Non-pigmented ciliary epithelial cell (primary cell): ENCODE data around the gene RANBP1.

Source experiments
- DNase-seq: peaks from one replicate; pipeline ENCODE4 v3.0.0-alpha.2; 2010; ENCODE audit warnings: low read depth

The RANBP1 gene

GRCh38 chr22:20138417-20138738 lies 22.5 kb downstream of the RANBP1 start:
- no peak for DNase-seq

DNA sequence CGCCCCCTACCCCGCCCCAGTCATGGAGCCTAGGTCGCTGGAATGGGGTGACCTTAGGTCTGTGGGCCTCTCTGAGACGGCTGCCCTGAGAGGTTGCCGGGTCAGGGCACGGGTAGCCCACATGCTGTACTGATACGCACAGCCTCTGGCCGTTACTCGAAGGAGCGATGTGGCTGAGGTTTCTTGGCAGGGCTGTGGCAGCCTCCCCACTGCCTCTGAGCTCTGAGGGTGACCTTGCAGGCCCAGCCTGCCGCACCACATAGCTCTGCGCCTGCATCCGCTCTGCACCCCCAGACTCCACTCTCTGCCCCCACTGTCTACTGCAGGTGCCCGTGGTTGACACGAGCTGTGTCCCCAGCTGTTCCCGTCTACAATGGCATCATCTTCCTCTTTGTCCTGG lies 23.0 kb downstream of the RANBP1 start:
- DNase-seq: no peak

DNA sequence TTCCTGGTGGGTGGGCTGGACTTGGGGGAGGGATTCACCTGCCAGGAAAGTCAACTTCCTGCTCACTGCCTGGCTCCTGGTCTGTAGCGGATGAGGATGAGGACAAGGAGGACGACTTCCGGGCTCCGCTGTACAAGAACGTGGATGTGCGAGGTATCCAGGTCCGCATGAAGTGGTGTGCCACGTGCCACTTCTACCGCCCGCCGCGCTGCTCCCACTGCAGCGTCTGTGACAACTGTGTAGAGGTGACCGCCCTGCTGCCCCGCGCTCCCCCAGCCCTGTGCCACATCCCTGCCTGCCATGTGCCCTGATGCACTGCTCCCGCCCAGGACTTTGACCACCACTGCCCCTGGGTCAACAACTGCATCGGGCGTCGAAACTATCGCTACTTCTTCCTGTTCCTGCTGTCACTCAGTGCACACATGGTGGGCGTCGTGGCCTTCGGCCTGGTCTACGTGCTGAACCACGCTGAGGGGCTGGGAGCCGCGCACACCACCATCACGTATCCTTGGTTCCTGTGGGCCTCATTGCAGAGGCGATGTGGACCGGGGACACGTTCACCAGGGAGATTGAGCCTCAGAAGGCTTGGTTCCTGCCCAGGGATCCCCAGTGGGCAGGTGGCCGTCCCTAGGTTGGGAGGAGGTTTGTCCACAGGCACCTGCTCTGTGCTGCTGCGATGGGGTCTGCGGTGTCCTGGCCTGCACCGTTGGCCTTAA lies 23.6 kb downstream of the RANBP1 start:
- no peak for DNase-seq

GRCh38 chr22:20140107-20140445 lies 24.2 kb downstream of the RANBP1 start:
- no peak for DNase-seq

DNA sequence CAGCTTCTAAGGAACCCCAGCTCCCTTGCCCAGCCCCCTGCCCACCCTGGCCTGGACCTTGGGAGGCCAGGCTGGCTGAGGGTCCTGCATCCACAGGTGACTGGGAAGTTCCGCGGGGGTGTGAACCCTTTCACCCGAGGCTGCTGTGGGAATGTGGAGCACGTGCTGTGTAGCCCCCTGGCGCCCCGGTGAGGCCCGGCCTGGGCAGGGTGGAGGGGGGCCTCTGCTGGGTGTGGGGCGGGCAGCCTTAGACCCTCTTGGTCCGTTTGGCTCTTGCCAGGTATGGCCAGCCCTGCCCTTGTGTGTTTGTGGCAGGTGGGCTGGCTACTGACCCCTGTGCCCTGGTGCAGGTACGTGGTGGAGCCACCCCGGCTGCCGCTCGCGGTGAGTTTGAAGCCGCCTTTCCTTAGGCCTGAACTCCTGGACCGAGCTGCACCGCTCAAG lies 24.6 kb downstream of the RANBP1 start:
- DNase-seq: no peak

- peak; percentile 65 for DNase-seq
Observed at GRCh38 chr22:20141186-20142077, 25.5 kb downstream of the RANBP1 start.

GRCh38 chr22:20142711-20143621 lies 27.1 kb downstream of the RANBP1 start:
- no peak for DNase-seq

DNA sequence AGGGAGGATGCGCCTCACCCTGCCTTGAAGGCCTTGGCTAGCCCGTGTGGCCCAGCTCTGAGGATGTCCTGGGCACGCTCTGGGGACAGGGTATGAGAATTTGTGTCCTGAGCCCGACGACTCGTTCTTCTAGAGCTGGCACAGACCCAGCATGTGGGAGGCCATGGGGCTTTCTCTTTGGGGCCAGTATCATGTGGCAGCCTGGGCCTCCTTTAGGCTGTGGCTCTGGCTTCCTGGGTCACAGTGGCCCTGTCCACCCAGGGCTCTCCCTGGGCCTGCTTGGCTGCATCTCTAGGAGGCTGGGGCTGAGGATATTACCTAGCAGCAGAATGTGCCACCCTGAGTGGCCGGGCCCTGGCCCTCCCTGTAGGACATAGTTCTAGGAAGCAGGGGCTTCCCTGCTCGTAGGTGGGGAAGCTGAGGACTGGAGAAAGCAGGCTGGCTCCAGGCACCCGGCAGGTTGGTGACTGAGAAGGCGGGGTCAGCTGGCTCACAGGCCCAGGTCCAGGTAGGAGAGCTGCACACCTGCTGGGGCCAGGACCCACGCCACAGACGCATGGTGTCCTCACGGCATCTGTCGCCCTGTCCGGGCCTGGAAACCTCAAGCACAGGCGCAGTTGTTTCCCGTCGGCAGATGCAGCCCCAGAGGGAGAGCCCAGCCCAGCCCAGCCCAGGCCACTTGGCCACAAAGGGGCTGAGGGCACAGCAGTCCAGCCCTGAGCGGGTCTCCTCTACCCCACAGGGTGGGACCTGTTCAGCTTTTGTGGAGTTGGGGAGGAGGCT lies 28.2 kb downstream of the RANBP1 start:
- DNase-seq: no peak

DNA sequence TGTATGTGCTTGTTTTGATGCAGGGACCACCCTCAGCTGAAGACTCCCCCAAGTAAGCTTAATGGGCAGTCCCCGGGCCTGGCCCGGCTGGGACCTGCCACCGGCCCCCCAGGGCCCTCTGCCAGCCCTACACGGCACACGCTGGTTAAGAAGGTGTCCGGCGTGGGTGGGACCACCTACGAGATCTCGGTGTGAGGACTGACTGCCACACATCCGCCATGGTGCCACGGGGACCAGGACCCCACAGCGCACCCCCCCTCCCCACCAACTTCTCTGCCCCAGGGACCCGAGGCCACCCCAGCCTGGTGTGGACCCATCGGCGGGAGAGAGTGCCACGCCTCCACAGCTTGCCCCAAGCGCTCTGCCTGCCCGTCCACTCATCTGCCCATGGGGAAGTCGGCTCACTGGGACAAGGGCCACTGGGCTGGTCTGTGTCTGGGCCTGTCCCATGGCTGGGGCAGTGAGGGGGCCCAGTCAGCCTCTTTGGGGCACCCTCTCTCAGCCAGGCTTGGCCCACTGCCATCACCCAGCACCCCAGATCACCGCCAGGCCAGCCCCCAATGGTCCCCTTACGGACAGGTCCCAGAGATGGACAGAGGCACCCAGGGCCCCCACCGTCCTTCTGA lies 29.4 kb downstream of the RANBP1 start:
- no peak for DNase-seq

GRCh38 chr22:20145832-20146223 lies 29.9 kb downstream of the RANBP1 start:
- no peak for DNase-seq

GRCh38 chr22:20146777-20147176 lies 30.9 kb downstream of the RANBP1 start:
- no peak for DNase-seq

DNA sequence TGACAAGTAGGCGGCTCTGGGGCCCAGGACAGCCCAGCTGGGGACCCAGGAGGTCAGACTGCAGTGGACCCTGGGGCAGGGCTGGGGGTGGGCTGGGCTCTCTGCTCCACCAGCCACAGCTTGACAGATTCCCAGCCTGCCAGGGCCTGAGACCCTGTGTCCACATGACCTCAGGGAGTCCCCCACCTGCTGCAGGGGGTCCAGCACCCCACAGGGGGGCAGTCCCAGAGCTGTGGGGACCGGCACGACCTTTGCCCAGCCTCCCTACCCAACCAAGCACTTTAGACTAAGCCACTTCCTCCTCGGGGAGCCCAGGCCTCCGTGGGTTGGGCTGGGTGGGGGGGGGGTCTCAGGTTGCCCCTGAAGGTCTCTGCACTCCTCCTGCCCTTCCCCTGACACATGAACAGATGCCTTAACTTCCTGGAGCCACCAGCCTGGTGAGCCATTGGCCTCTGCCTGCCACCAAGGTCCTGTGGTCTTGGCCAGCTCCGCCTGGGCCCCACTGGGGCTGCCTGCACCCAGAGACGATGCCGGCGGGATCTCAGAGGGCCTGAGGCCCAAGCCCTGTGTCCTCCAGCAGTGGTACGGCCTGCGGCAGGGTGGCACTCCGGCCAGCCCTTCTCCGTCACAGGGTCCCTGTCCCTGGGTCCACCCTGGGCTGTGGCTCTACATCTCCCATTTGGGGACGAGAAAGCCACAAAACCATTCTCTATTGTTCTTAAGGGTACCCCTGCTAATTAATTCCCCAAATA lies 31.5 kb downstream of the RANBP1 start:
- no peak for DNase-seq

GRCh38 chr22:20148414-20148813 lies 32.5 kb downstream of the RANBP1 start:
- DNase-seq: no peak

DNA sequence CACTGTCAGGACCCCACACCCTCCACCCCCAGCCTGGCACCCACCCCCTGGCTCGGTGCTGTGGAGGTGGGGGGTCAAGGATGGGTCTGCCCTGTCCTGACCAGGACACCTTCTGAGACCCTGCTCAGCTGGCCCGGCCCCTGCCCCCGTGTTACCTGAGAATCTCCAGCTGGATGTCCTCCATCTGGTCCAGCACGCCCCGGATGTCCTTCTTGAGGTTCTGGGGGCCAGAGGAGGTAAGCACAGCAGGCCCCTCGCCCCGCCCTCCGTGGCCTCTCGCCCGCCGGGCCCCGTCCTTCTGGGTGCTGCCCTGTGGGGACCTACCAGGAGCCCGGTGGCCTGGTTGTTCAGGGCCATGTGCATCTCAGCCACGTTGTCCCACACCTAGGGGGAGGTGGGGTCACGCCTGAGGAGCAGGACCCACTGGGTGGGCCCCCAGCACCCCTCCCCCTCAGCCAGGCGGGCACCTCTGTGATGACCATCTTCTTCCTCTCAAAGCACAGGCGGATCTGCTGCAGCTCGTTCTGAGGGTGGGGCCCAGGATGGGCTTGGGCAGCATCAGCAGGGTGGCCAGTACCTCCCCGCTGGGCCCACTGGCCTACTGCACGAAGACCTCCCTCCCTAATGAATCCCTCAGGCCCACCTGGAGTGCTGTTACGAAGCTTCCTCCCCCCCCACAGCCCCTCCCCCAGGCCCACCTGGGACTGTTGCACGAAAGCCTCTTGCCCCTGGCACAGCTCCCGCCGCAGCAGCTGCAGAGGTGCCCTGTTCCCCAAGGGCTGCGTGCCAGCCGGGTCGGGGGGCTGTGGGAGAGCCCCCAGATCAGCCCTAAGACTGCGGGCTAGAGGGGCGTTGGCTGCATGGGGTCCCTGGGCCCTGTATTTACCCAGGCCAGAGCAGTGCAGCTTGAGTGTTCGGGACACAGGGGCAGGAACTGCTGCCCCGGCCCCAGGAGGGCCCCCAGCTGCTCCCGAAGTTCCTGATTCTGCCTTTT lies 33.6 kb downstream of the RANBP1 start:
- DNase-seq: no peak

DNA sequence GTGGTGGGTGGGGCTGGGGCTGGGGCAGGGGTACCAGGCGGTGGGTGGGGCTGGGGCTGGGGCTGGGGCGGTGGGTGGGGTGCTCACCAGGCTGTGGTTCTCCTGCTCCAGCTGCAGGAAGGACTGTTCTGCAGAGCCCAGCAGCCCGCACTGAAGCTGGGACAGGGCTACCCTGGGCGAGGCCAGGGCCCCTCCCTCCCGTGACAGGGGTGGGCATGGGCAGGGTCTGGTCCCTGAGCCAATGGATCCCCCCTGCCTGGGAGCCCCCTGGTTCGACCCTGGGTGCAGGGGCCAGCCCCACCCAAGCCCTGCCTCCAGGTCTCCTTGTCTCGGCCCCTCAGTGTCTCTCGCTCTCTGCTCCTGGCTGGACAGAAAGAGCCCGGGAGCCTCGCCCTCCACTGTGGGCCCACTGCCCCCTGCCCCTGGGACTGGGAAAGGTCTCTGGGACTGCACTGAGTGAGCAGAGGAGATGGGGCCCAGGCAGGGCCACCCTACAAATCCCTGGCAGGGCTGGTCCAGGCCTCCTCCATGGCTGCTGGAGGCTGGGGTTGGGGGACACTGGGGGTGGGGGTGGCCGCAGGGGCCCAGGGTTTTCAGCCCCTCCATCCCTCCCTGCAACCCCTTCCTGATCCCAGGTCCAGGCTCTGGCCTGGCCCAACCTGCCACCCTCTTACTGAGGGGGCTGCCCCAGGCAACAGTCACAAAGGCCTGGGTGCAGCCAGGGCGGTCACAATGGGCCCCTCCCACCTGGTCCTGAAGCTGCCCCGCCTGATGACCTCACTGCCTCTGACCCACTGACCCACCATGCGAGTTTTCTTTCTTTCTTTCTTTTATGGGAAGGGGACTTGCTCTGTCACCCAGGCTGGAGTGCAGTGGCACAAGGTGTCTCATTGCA lies 34.7 kb downstream of the RANBP1 start, which contains the start of gene CCDC188:
CCDC188 (minus strand) TSS at position 675 of the 895 bp plus-strand sequence; CDS start at position 606, 69 bp downstream.
- no peak for DNase-seq

- DNase-seq: no peak
Observed at GRCh38 chr22:20151276-20151588, 35.3 kb downstream of the RANBP1 start.

DNA sequence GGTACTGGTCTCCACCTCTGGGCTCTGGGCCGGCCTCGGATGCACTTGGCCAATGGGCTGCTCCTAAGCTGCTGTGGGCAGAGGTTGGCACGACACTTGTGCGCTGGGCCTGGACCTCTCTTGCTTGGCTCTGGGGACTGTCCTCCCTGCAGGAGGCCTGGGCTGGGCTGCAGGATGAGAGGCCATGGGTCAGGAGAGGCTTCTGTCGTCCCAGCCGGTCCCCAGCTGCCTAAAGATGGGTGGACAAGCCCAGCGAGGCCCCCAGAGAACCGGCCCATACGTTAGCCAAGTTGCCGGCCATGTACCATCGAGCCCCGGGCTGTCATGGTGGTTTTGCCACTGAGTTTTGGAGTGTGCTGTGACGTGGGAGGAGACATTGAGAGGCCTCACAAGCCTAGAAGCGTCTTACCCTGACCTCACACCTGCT lies 36.6 kb downstream of the RANBP1 start:
- no peak for DNase-seq

DNA sequence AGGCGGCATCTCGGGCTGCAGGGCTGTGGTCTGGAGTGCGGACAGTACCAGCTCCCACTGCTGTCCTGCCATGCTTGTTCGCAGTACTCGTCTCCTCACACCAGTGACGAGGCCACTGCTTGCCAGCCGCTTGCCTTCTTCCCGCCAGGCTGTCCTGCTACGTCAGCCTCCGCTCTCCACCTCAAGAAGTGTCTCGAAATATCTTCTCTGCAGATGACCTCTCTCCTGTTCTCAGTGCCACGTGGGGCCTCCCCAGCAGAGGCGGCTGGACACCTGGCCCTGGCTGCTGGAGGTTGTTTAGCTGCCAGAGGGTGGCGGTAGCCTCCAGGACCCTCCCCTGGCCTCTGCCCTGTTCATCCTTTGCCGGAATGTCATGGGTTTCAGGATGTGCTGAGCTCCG lies 38.0 kb downstream of the RANBP1 start:
- no peak for DNase-seq
